NCI-H2227 (cell line): ENCODE results near the gene GRAMD4.
"Not testable (repeated sequence)": the region's sequence is repeated elsewhere in the genome, so short reads cannot be mapped to it uniquely, and the experiment has no call there.

Experiments
- DNase-seq: peaks from one replicate; lab custom pipeline; 2025; ENCODE audit not compliant: unreplicated experiment; lab: John Stamatoyannopoulos, UW

The GRAMD4 gene

DNA sequence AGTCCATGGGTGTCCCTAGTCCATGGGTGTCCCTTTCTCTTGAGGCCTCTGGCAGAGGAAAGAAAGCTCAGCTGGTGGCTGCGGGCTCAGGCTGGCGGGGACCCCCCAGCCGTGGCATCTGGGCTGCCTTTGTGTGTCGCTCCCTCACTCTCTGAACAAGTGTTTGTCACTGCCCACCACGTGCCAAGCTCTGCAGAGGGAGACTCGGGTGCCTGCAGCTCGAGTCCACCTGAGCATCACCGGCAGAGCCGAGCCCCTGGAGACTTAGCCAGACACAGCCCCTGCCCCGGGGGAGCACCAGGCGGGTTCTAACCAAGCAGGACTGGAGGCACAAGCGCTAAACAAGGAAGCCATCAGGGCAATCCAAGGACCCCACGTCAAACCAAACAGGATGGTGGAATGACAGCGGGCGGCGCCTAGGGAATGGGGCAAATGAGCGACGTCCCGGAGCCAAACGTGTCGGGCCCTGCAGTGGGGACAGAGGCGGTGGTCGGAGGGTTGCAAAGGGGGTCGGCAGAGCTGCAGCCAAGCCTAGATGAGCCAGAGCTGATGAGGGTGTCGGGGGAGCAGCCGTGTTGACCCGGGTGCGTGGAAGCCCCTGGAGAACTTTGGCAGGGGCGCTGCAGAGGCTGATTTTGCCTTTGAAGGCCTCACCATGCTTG lies 2.1 kb upstream of the GRAMD4 start:
- DNase-seq, result no peak

DNA sequence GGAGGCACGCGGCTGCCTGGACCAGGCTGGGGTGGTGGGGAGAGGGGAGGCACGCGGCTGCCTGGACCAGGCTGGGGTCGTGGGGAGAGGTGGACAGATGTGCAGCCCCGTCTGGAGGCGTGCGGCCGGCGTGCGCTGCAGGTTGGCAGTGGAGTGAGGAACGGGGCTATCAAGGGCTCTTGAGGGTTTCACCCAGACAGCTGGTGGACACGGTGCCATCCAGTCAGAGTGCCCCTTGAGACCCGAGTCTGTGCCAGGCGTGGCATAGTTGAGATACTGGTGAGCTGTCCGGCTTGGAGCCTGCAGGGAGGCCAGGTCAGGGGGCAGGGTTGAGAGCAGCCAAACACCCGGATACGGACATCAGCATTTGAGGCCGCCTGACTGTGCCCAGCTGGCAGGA lies 1.5 kb upstream of the GRAMD4 start:
- no peak for DNase-seq

DNA sequence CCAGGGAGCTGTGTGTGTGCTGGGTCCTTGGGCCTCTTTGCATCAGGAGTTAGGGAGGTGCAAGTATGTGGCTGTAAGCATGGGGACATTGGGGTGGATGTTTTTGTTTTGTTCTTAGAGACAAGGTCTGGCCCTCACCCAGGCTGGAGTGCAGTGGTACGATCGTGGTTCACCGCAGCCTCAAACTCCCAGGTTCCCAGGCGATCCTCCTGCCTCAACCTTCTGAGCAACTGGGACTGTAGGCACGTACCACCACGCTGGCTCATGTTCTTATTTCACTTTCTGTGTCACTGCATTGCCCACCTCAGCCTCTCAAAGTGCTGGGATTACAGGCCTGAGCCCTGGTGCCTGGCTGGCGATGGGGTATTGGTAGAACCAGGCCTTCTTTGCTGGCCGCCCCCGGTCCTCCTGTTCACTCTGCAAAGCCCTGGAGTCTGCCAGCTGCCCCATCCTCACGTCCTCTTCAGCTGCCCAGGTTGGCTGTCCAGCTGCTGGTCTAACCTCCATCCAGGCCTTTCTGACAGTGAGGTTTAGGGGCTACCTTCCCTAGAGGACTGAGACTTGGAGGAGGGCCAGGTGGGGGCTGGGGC lies 851 bp upstream of the GRAMD4 start:
- DNase-seq, result no peak

- DNase-seq, result no peak
Observed at GRCh38 chr22:46620588-46621242, 529 bp downstream of the GRAMD4 start.

DNA sequence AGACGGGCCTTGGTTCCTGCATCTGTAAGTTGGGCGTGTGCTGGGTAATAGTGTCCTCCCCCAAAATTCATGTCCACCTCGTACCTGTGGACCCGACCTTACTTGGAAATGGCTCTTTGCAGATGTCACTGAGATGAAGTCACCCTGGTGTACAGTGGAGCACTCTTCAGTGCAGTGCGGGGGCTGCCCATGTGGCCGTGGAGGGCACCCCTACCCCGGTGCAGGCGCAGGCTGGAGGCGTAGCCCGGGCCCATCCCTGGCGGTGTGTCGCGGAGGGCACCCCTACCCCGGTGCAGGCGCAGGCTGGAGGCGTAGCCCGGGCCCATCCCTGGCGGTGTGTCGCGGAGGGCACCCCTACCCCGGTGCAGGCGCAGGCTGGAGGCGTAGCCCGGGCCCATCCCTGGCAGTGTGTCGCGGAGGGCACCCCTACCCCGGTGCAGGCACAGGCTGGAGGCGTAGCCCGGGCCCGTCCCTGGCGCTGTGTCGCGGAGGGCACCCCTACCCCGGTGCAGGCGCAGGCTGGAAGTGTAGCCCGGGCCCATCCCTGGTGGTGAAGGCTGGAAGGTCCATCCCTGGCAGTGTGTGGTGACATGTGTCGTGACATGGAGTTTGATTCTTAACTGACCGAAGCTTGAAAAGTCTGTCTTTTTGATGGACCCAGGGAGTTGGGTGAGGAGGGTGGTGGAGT lies 1.2 kb downstream of the GRAMD4 start:
- DNase-seq, result not testable (repeated sequence)

DNA sequence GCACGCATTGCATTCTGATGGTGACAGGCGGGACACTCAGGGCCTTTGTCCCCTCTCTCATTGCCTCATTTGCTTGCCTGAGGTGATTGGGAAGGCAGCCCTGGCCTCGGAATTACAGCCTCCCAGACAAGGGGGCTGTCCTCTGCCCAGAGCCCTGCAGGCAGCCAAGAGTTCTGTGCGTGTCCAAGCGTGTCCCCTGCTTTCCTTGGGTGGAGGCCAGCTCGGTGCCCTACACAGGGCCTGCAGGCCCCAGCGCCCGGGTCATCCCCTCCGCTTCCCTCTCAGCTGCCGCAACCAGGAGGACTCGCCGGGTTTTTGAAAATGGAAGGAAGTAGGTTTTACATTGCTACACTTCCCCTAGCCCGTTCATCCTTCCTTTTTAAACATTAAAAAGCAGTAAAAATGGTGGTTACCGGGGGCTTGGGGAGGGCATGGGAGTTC lies 1.9 kb downstream of the GRAMD4 start:
- DNase-seq, result no peak

GRCh38 chr22:46625113-46625842 lies 5.1 kb downstream of the GRAMD4 start:
- no peak for DNase-seq

DNA sequence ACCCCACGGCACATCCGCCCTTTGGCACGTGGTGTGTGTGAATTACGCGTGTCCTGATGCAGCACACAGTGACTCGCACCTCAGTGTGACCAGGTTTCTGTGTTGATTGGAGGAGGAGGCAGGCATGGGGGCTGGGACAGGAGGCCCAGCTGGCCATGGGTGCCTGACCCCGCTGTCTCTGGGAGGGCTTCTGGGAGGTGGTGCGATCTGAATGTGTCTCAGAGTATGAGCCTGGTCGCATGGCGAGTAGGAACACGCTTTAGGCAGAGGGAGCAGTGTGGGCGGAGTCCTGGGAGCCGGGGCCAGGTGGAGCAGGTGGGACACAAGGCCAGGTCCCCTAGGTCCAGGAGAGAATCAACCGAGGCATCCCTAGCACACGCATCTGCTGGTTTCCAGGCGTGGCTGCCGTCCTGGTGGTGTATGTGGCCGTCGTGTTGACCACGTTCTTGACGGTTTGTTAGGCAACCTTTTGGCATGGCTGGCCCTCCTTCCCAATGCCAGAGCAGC lies 5.7 kb downstream of the GRAMD4 start:
- no peak for DNase-seq

- no peak for DNase-seq
Observed at GRCh38 chr22:46626356-46626755, 6.2 kb downstream of the GRAMD4 start.

DNA sequence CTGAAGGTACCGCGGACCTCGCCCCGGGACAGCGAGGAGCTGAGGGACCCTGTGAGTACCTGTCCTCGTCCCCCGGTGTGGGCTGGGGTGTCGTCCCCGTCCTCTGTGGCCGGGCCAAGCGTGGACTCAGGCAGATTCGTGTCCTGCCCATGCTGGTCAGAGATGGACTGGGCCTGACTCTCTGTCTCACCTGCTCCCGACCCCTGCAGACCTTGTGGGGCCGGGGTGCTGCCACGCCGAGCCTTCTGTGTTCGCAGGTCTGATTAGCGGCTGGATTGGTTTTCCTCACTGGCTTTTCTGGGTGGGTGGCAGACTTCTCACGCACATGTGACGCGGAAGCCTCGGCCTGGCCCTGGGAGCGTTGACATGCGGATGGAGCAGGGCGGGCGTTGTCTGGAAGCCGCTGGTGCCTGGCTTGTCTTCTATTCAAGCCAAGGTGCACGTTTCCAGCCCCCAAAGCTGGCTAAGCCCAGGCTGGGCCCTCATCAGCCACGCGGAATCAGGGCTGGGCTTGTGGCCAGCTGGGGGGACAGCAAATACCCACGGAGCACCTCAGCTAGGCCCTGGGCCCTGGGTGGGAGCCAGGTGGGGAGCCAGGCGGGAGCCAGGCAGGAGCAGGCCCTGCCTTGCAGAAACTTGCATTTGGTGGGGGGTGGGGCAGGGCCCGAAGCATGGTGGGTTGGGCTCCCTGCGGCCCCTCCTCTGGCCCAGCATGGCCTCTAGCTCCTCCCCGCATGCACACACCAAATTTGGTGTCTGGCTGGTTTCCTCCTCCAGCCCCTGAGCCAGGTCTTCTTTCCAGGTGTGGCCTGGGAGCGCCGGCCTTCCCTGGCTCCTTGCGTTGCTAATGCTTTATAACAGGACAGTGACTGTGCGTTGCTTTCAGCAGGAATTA lies 7.0 kb downstream of the GRAMD4 start:
- DNase-seq, result no peak

DNA sequence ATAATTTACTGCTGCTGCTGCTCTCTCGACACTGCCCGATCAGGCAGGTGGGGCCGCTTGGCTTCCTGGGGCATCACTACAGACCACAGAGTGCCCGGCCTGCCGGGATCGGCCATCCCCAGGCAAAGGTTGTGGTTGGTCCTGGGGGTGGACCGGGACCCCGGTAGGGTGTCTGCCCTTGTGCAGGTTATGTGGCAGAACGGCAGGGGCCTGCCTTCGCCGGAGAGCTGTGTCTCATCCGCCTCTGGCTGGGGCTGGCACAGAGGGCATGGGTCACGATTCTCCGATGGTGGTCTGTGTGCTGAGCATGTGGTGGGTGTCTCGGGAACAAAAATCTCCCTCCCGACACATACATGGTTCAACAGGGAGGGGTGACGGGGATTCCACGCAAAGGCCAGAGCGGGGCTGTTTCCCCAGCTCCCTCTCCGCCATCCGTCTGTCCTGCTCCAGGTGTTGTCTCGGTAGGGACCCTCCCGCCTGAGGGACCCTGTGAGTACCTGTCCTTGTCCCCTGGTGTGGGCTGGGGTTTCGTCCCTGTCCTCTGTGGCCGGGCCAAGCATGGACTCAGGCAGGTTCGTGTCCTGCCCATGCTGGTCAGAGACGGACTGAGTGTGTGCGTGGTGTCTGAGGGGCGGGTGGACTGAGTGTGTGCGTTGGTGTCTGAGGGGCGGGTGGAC lies 7.8 kb downstream of the GRAMD4 start:
- DNase-seq, result no peak

DNA sequence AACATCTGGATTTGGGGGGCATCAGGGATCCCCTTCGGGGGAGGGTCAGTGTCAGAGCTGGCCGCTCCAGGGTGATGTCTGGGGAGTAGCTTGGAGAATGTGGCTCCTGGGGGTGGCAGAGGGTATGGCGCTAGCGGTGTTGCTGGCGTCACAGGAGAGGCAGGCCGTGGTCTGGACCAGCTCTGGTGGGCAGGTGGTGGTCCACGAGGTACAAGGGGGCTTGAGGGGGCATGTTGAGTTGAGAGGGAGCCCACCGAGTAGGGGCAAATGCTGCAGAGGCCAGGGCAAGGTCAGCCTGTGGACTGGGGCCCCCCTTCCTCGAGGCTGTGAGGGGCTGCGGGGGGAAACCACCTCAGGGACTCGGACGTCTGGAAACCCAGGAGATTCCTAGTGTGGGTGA lies 8.6 kb downstream of the GRAMD4 start:
- DNase-seq, result no peak

GRCh38 chr22:46629291-46629690 lies 9.1 kb downstream of the GRAMD4 start:
- DNase-seq, result no peak

- no peak for DNase-seq
Observed at GRCh38 chr22:46631113-46631512, 10.9 kb downstream of the GRAMD4 start.

- DNase-seq, result no peak
Observed at GRCh38 chr22:46632646-46633249, 12.6 kb downstream of the GRAMD4 start.

DNA sequence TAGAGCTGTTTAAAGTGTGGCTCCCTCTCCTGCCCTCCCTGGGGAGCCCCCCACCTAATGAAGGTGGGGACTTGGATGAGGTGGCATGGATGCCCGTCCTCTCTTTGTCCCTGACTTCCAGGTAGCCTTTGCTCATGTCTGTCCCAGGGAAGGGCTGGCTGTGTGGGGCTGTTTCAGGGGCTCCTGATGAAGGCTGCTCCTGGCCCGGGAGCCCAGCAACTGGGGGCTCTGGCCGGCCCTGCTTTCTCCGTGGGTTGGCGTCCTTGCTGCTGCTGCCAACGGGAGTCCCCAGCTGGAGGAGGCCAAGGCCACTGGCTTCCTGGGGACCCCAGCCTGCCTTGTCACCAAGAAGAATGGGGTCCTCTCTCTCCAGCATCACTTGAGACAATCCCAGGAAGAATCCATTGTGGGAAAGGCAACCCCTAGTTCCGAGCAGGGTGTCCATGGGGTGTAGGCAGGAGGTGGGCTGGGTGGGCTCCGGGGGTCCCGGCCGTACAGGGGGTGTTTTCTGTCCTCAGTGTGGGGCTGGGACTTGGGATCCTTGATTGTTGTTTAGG lies 13.2 kb downstream of the GRAMD4 start:
- DNase-seq, result no peak

- no peak for DNase-seq
Observed at GRCh38 chr22:46634011-46634699, 14.0 kb downstream of the GRAMD4 start.
